ENCODE results near the gene GRIK1. TPM values are rescaled to one million over a fixed set of nuclear protein-coding genes. Genes with fewer than 3 reads are reported as not detected.

Gene GRIK1
- polyA plus RNA-seq, 3 donors = not detected

- no peak for TF ChIP-seq CTCF (IDR thresholded peaks at IDR 0.05)
- peaks cover 1 to 6% (median 3%) of the 10 kb centered on the region in 7 donors for H3K9me3 Mint-ChIP-seq
Observed at GRCh38 chr21:29627905-29628304, 311.9 kb downstream of the GRIK1 start.

GRCh38 chr21:29626801-29627470 lies 312.9 kb downstream of the GRIK1 start:
- no peak for TF ChIP-seq CTCF (IDR thresholded peaks at IDR 0.05)
- no peaks in the 10 kb centered on the region for H3K36me3 ChIP-seq (replicated peaks in 1 of 2; ENCODE audit: control insufficient read depth in 1 of 2, insufficient read depth in 2 of 2, low read length in 2 of 2)
- H4K20me1 ChIP-seq (ENCODE audit: insufficient read depth, low read length) = no peaks in the 10 kb centered on the region
- no CpG with 5 or more reads among the region's 1 CpG for WGBS (ENCODE audit: insufficient coverage)
- H3K4me2 ChIP-seq (replicated peaks; ENCODE audit: extremely low read depth, low read length, poor library complexity, severe bottlenecking) = no peak overlapping the region
- peaks cover 11% of the 10 kb centered on the region for H3K4me1 Mint-ChIP-seq
- peaks cover 1 to 9% (median 6%) of the 10 kb centered on the region in 7 donors for H3K9me3 Mint-ChIP-seq
- intact Hi-C loops (cut with micrococcal nuclease) = loop anchor here in 1 of 2 donors (5.0 kb wide), 1 partner anchor 45 kb away; no protein-coding TSS in a partner anchor
- peaks cover 2 to 11% of the 10 kb centered on the region in 2 donors for H3K36me3 Mint-ChIP-seq
- H3K79me2 ChIP-seq (ENCODE audit: insufficient read depth, low read length) = no peaks in the 10 kb centered on the region
- peaks cover 2 to 5% of the 10 kb centered on the region in 2 donors for H3K4me1 ChIP-seq (ENCODE audit: control insufficient read depth in 1 of 2, insufficient read depth in 2 of 2, low read length in 2 of 2)
- no peak for DNase-seq
- no peaks in the 10 kb centered on the region for H3K9me3 ChIP-seq (replicated peaks in 1 of 2; ENCODE audit: control insufficient read depth in 1 of 2, insufficient read depth in 1 of 2, low read length in 2 of 2)
- no peak overlapping the region for H3K27ac ChIP-seq (ENCODE audit: low read depth in 1 of 2, low read length in 2 of 2)
- no peak overlapping the region for H3K27ac Mint-ChIP-seq
- H3K27me3 ChIP-seq (ENCODE audit: control insufficient read depth in 2 of 2, insufficient read depth in 2 of 2, low read length in 2 of 2) = no peaks in the 10 kb centered on the region
- no peaks in the 10 kb centered on the region for H3K27me3 Mint-ChIP-seq (ENCODE audit: low read depth in 3 of 3)
- H3K9ac ChIP-seq (ENCODE audit: insufficient read depth, low read length, poor library complexity, severe bottlenecking) = no peak overlapping the region
- H2AFZ ChIP-seq (ENCODE audit: insufficient read depth, low read depth, low read length, poor library complexity, severe bottlenecking) = no peak overlapping the region
- no peak overlapping the region for H3K4me3 ChIP-seq (replicated peaks in 1 of 3; ENCODE audit: low read depth in 2 of 3, low read length in 3 of 3)
- H3K4me3 Mint-ChIP-seq = no peak overlapping the region

More at GRCh38 chr21:29627905-29628304, 311.9 kb downstream of the GRIK1 start:
- H3K27me3 Mint-ChIP-seq (ENCODE audit: low read depth in 3 of 3) = no peaks in the 10 kb centered on the region
- H3K4me1 Mint-ChIP-seq = peaks cover 11% of the 10 kb centered on the region
- Histone ChIP-seq H3K9ac (ENCODE audit: insufficient read depth, low read length, poor library complexity, severe bottlenecking) (no peak overlapping the region), H3K27me3 (ENCODE audit: control insufficient read depth in 2 of 2, insufficient read depth in 2 of 2, low read length in 2 of 2) (no peaks in the 10 kb centered on the region), H3K4me2 (replicated peaks; ENCODE audit: extremely low read depth, low read length, poor library complexity, severe bottlenecking) (no peak overlapping the region), H3K4me3 (replicated peaks in 1 of 3; ENCODE audit: low read depth in 2 of 3, low read length in 3 of 3) (no peak overlapping the region), H3K27ac (ENCODE audit: low read depth in 1 of 2, low read length in 2 of 2) (no peak overlapping the region), H3K36me3 (replicated peaks in 1 of 2; ENCODE audit: control insufficient read depth in 1 of 2, insufficient read depth in 2 of 2, low read length in 2 of 2) (no peaks in the 10 kb centered on the region), H3K79me2 (ENCODE audit: insufficient read depth, low read length) (no peaks in the 10 kb centered on the region), H4K20me1 (ENCODE audit: insufficient read depth, low read length) (no peaks in the 10 kb centered on the region), H3K9me3 (replicated peaks in 1 of 2; ENCODE audit: control insufficient read depth in 1 of 2, insufficient read depth in 1 of 2, low read length in 2 of 2) (no peaks in the 10 kb centered on the region), H3K4me1 (ENCODE audit: control insufficient read depth in 1 of 2, insufficient read depth in 2 of 2, low read length in 2 of 2) (peaks cover 2 to 5% of the 10 kb centered on the region in 2 donors), H2AFZ (ENCODE audit: insufficient read depth, low read depth, low read length, poor library complexity, severe bottlenecking) (no peak overlapping the region)
- H3K36me3 Mint-ChIP-seq = peaks cover 2 to 10% of the 10 kb centered on the region in 2 donors
- H3K4me3 Mint-ChIP-seq = no peak overlapping the region
- DNase-seq = no peak
- H3K27ac Mint-ChIP-seq = no peak overlapping the region
- intact Hi-C loops (cut with micrococcal nuclease) = loop anchor here in 1 of 2 donors (5.0 kb wide), 1 partner anchor 44 kb away; no protein-coding TSS in a partner anchor
